Fibroblast of the aortic adventitia (primary cell): Measurements from ENCODE around the gene FGF9. TPM values are rescaled to one million over a fixed set of nuclear protein-coding genes. Genes with fewer than 3 reads are reported as not detected.

Experiments used
- DNase-seq: peaks from one replicate; pipeline ENCODE4 v3.0.0-alpha.2; 2010; ENCODE audit warnings: low read depth
- H3K4me3 ChIP-seq: 2 replicates; pipeline ENCODE4 v1.5.1; 2011; ENCODE audit warnings: low read depth, mild to moderate bottlenecking, control low read depth, low read length, moderate library complexity
- CTCF ChIP-seq: IDR thresholded peaks from 2 replicates; pipeline ENCODE4 v1.5.1; 2011; ENCODE audit warnings: mild to moderate bottlenecking, low read length, control low read depth, inconsistent platforms; ENCODE audit not compliant: insufficient read depth
- total RNA-seq: library from RNA; depleted of rRNA; stranded (reverse); fragments of >200 nt; gene quantifications from 2 replicates; pipeline ENCODE4 v1.2.3, GENCODE V29; 2012; ENCODE audit warnings: low replicate concordance

Gene FGF9
- total RNA-seq, 1 donor: 0.18 TPM

- no peak for DNase-seq
- H3K4me3 ChIP-seq: no peak overlapping the region
Measured at GRCh38 chr13:21741396-21741979, 70.6 kb downstream of the FGF9 start.

DNA sequence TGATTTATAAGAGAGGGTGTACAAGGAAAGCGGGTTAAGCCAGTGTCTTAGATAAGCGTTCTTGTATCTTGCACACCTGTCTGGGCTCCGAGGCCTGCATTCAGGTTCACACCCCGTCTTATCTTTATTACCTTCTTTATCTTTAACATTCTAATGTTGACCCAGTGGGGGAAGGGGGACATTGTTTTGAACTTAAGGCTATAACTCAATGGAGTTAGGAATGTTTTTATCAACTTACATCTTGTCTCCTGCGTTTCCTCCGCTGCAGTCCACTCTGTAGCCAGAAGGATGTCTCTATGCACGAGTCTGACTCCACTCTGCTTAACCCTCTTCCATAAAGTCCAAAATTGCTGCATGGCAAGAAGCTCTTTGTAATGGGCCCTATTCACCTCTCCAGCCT lies 71.2 kb downstream of the FGF9 start:
- DNase-seq: no peak
- TF ChIP-seq CTCF: no peak
- H3K4me3 ChIP-seq: no peak overlapping the region

More at GRCh38 chr13:21741396-21741979, 70.6 kb downstream of the FGF9 start:
- TF ChIP-seq CTCF: no peak

GRCh38 chr13:21744149-21744548 lies 73.3 kb downstream of the FGF9 start:
- no peak for TF ChIP-seq CTCF
- H3K4me3 ChIP-seq: no peak overlapping the region
- DNase-seq: no peak

GRCh38 chr13:21745307-21745706 lies 74.4 kb downstream of the FGF9 start:
- no peak for TF ChIP-seq CTCF
- no peak for DNase-seq
- H3K4me3 ChIP-seq: no peak overlapping the region

DNA sequence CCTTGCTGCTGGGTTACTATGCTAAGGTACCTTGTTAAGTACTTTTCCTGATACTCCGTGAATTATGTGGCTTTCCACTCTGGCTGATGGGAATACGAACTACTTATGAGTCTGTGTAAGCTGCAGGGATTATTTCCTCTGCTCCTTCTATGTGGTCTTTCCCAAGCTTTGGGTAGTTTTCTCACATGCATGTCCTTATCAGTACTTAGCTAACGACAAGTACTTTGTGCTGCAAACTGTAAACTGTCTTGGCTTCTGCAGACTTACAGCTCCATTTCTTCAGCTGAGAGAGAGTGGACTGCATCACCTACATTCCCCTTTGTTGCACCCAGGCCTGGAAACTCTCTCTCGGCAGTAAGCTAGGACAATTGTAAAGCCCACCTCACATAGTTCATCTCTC lies 76.6 kb downstream of the FGF9 start:
- DNase-seq: no peak
- no peak for TF ChIP-seq CTCF
- no peak overlapping the region for H3K4me3 ChIP-seq

- TF ChIP-seq CTCF: no peak
- no peak for DNase-seq
- no peak overlapping the region for H3K4me3 ChIP-seq
Measured at GRCh38 chr13:21748166-21748565, 77.3 kb downstream of the FGF9 start.

DNA sequence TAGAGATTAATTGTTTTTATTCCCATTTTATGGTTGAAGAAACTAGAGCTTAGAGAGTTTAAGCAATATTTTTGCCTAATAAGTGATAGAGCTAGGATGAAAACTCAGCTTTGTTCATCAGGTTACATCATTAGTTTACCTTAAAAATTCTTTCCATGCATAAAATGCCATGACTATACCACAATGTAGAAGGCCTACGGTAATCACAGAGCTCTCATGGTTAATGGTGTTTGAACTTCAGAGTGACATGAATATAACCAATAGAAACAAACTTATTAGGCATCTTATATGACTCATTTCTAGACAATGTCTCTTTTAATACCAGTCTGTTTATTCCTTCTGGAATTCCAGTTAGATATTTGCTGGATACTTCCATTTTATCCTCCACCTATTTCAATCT lies 78.5 kb downstream of the FGF9 start:
- H3K4me3 ChIP-seq: no peak overlapping the region
- no peak for DNase-seq
- no peak for TF ChIP-seq CTCF
